ENCODE results near the gene MAGIX. TPM values are rescaled to one million over a fixed set of nuclear protein-coding genes. Genes with fewer than 3 reads are reported as not detected.

MAGIX gene
- polyA plus RNA-seq, 1 of the 3 experiments (the other 2 are of a cell fraction): 1.1 TPM

- Histone ChIP-seq H2AFZ (ENCODE audit: low read depth) (no peak overlapping the region), H3K4me2 (no peak overlapping the region), H3K4me1 (ENCODE audit: control insufficient read depth in 1 of 2, insufficient read depth in 2 of 2, low read depth in 1 of 2, low read length in 1 of 2) (no peaks in the 10 kb centered on the region; a peak in 1 of 4 replicates), H4K20me1 (ENCODE audit: insufficient read depth) (no peaks in the 10 kb centered on the region), H3K27me3 (ENCODE audit: insufficient read depth) (peaks cover 18% of the 10 kb centered on the region), H3K36me3 (replicated peaks in 1 of 2; ENCODE audit: control insufficient read depth in 1 of 2, insufficient read depth in 2 of 2, low read length in 1 of 2) (no peaks in the 10 kb centered on the region), H3K9me3 (no peaks in the 10 kb centered on the region), H3K9ac (no peak overlapping the region), H3K9me2 (no peaks in the 10 kb centered on the region), H3K27ac (ENCODE audit: low read depth in 2 of 2, low read length in 1 of 2) (no peak overlapping the region), H3K4me3 (ENCODE audit: low read depth in 2 of 2, low read length in 1 of 2) (no peak overlapping the region), H3K79me2 (ENCODE audit: insufficient read depth) (no peaks in the 10 kb centered on the region), H3F3A (replicated peaks; ENCODE audit: insufficient read depth) (no peaks in the 10 kb centered on the region)
- no peak for TF ChIP-seq ZBTB33 (IDR thresholded peaks at IDR 0.05; ENCODE audit: borderline replicate concordance, low read depth)
- no peak for DNase-seq
- CTCF ChIA-PET: no interaction called here
- POLR2A ChIA-PET: no interaction called here
- 33% methylated on average over 6 of the region's 6 CpGs for WGBS (ENCODE audit: low lambda C conversion rate)
Measured at GRCh38 chrX:49204017-49204416, 41.5 kb downstream of the MAGIX start.

GRCh38 chrX:49204709-49205108 is 42.2 kb downstream of the MAGIX start:
- Histone ChIP-seq H3K4me3 (ENCODE audit: low read depth in 2 of 2, low read length in 1 of 2) (no peak overlapping the region), H2AFZ (ENCODE audit: low read depth) (no peak overlapping the region), H3K27ac (ENCODE audit: low read depth in 2 of 2, low read length in 1 of 2) (no peak overlapping the region), H3K4me1 (ENCODE audit: control insufficient read depth in 1 of 2, insufficient read depth in 2 of 2, low read depth in 1 of 2, low read length in 1 of 2) (no peaks in the 10 kb centered on the region; a peak in 1 of 4 replicates), H3F3A (replicated peaks; ENCODE audit: insufficient read depth) (no peaks in the 10 kb centered on the region), H3K9ac (no peak overlapping the region), H3K27me3 (ENCODE audit: insufficient read depth) (peaks cover 23% of the 10 kb centered on the region), H4K20me1 (ENCODE audit: insufficient read depth) (no peaks in the 10 kb centered on the region), H3K79me2 (ENCODE audit: insufficient read depth) (no peaks in the 10 kb centered on the region), H3K4me2 (no peak overlapping the region), H3K9me2 (no peaks in the 10 kb centered on the region), H3K9me3 (no peaks in the 10 kb centered on the region), H3K36me3 (replicated peaks in 1 of 2; ENCODE audit: control insufficient read depth in 1 of 2, insufficient read depth in 2 of 2, low read length in 1 of 2) (no peaks in the 10 kb centered on the region)
- ChIA-PET CTCF (no interaction called here), POLR2A (no interaction called here)
- whole genome bisulfite sequencing (ENCODE audit: low lambda C conversion rate): 29% methylated on average over 4 of the region's 4 CpGs
- TF ChIP-seq ELF1 (IDR thresholded peaks at IDR 0.05): no peak
- no peak for TF ChIP-seq POLR2AphosphoS5 (IDR thresholded peaks at IDR 0.05; ENCODE audit: low read depth, low read length)
- TF ChIP-seq ZBTB33 (IDR thresholded peaks at IDR 0.05; ENCODE audit: borderline replicate concordance, low read depth): no peak
- no peak for TF ChIP-seq GATA2 (CRISPR knock-in tag; IDR thresholded peaks at IDR 0.05)
- TF ChIP-seq EZH2phosphoT487 (IDR thresholded peaks at IDR 0.05; ENCODE audit: borderline replicate concordance, low read depth): no peak
- no peak for TF ChIP-seq YY1 (IDR thresholded peaks at IDR 0.05; ENCODE audit: low read depth)
- TF ChIP-seq REST (IDR thresholded peaks at IDR 0.05; ENCODE audit: low read depth, low read length): no peak
- TF ChIP-seq NRF1 (IDR thresholded peaks at IDR 0.05; ENCODE audit: low read depth, low read length): no peak
- TF ChIP-seq RAD21 (IDR thresholded peaks at IDR 0.05; ENCODE audit: low read length): no peak
- no peak for TF ChIP-seq RCOR1 (IDR thresholded peaks at IDR 0.05; ENCODE audit: low read length)
- TF ChIP-seq FOXM1 (IDR thresholded peaks at IDR 0.05; ENCODE audit: low read depth): no peak
- no peak for TF ChIP-seq TAF1 (IDR thresholded peaks at IDR 0.05; ENCODE audit: borderline replicate concordance, low read depth, low read length)
- no peak for TF ChIP-seq EP300 (IDR thresholded peaks at IDR 0.05; ENCODE audit: borderline replicate concordance in 1 of 2, low read depth in 1 of 2, low read length in 1 of 2)
- no peak for TF ChIP-seq SMC3 (IDR thresholded peaks at IDR 0.05; ENCODE audit: low read depth, low read length)
- TF ChIP-seq CTCF (IDR thresholded peaks at IDR 0.05): no peak
- no peak for TF ChIP-seq RXRA (IDR thresholded peaks at IDR 0.05; ENCODE audit: borderline replicate concordance, low read depth)
- TF ChIP-seq FOXJ3 (CRISPR knock-in tag; IDR thresholded peaks at IDR 0.05): no peak
- no peak for TF ChIP-seq TCF12 (IDR thresholded peaks at IDR 0.05)
- no peak for TF ChIP-seq RFX5 (IDR thresholded peaks at IDR 0.05; ENCODE audit: low read length)
- no peak for TF ChIP-seq MEF2A (IDR thresholded peaks at IDR 0.05; ENCODE audit: borderline replicate concordance, low read depth)
- DNase-seq: no peak

Data from SK-N-SH (cell line).